LoVo (cell line): ENCODE measurements around the gene CAGE1.

Source experiments
- DNase-seq: peaks from one replicate; pipeline ENCODE4 v3.0.0-alpha.2; 2016; ENCODE audit warnings: low spot score

Gene CAGE1

GRCh38 chr6:7309050-7309449, 80.5 kb downstream of the CAGE1 start:
- DNase-seq, result no peak

DNA sequence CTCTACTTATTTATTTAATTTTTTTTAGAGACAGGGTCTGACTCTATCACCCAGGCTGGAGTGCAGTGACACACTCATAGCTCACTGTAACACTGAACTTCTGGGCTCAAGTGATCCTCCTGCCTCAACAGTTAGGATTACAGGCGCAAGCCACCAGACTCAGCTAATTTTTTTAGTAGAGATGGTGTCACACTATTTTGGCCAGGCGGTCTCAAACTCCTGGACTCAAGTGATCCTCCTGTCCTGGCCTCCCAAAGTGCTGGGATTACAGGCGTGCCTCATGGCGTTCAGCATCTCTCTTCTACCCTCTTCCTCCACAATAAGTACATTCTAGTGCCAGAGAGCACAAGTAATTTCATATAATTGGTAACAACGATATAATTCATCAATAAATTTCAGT, 82.0 kb downstream of the CAGE1 start:
- no peak for DNase-seq

- no peak for DNase-seq
Measured at GRCh38 chr6:7304821-7305220, 84.7 kb downstream of the CAGE1 start.

DNA sequence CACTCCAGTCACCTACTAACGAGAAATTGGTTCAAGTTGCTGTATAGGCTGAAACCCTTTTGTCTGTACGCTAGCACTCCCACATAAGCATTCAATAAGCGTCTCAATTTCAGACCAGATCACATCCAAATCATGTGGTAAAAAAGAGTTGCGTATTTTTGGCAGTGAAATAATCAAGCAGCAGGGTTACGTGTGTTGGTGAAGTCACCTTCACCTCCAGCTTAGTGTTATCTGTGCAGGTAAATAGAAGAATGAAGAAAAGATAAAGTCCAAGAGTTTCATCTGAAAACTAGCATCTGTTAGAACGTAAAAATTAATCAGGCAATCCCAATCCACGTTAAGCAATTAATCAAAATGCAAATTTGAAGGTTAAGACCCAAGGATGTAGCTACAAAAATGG, 87.8 kb downstream of the CAGE1 start:
- no peak for DNase-seq

DNA sequence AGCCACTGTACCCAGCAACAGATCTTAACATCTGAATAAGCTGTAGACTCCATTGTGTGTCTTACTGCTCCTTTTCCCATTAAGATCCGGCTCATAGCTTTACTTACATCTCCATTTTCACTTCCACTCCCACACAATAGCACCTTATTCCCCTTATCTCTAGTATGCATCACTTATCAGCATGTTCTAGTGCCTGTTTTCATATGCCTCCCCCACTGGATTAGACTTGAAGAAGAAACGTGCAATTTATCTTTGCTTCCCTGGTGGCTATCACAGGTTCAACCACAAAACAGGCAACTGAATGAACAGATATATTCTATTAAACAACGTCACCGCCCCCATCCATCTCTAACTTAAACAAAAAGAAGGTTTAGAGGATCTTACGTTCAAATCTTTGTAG, 88.6 kb downstream of the CAGE1 start:
- no peak for DNase-seq

GRCh38 chr6:7298113-7298512, 91.4 kb downstream of the CAGE1 start:
- DNase-seq, result no peak

GRCh38 chr6:7296602-7297001, 92.9 kb downstream of the CAGE1 start:
- no peak for DNase-seq

DNA sequence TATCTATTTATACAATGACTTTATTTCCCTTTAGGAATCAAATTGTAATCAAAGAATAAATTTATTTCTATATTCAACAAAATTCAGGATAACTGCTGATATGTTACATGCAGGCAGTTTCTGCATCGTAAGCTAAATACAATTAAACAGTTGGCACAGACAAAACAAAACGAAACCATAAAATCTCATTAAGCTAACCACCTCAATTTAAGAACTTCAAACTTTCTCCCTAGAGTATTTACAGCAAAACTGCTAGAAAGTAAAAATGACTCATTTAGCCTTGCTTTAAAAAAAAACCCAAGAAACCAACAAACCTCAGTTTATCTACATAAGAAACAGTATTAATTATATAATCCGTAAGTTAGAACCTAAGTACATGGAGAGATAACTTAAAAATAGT, 93.6 kb downstream of the CAGE1 start:
- DNase-seq, result no peak

DNA sequence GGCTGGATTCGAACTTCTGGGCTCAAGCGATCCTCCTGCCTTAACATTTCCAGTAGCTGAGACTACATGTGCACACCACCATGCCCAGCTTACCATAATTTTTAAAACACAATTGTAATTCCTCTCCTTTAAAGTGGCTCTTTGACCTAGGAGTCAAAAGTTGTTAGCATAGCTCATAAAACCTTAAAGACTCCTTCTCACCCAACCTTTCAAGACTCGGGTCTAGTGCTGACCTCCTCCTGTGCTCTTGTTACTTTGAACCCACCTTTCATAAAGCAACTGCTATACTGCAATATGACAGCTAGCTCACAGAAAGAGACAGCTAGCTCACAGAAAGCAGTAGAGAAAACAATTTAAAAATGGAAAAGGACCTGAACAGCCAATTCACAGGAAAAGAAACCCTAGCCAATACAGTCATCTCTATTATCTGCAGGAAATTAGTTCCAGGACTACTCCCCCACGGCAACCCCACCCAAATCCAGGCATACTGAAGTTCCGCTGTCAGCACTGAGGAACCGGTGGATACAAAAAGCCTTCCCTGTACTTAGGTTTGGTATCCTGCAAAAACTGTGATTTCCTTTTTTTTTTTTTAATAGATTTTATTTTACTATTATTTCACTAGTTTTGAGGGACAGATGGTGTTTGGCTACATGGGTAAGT, 96.8 kb downstream of the CAGE1 start:
- DNase-seq, result no peak

GRCh38 chr6:7290079-7290478, 99.5 kb downstream of the CAGE1 start:
- no peak for DNase-seq

- no peak for DNase-seq
Measured at GRCh38 chr6:7285416-7285815, 104.1 kb downstream of the CAGE1 start.

DNA sequence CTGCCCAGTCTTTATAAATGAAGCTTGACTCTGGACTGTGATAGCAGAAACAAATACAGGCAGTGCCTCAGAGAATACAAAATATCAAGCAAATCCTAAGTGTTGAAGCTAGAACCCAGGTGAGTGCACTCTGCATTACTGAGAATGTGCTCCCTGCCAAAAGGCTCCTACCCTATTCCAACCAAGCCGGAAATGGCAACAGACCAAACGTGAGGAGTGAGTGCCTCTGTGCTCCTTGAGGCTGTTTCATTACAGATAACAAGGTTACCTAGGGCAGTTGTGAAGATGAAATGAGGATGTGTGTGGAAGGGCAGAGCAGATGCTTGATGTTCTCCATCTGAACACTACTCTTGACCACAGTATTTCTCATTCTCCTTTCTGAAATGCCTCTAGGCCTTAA, 105.9 kb downstream of the CAGE1 start:
- DNase-seq, result no peak

DNA sequence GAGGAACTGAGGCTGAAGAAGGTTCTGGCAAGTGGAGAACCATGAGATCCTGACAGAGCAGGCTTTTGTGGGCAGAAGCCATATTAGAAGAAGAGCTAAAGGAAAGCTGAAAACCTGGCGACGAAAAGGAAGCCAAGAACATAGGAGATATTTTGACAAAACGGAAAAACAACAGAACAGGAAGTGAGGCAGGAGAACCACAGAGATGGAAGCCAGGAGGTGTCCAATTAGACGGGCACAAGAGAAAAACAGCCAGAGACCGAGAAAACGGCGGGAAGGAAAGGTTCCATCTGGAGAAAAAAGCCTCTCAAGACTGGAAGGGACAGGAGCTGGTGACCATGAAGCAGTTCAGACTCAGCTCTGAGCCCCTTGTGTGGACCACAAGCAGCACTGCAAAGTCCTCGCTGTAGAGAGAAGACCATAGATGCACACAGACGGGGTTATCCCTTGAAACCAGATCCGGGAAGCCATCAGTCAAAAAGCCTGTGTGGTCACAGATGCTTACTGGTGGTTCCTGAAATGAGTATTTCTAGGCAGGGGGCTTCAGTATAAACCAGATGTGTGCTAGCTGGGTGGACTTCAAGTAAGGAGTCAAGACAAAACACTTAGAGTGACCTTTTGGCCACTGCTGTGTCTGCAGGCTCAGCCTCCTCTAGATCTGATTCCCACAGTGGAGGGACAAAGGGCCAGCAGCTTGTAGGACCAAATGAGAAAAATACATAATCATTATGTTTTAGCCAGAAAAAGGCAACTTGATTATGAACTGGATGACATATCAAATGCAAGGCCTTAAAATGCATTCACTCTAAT, 107.2 kb downstream of the CAGE1 start:
- no peak for DNase-seq
